NCI-H2227 (cell line): ENCODE data around the gene RBSN.

Source experiments
- DNase-seq: peaks from one replicate; lab custom pipeline; 2025; ENCODE audit not compliant: unreplicated experiment; lab: John Stamatoyannopoulos, UW

The RBSN gene

DNA sequence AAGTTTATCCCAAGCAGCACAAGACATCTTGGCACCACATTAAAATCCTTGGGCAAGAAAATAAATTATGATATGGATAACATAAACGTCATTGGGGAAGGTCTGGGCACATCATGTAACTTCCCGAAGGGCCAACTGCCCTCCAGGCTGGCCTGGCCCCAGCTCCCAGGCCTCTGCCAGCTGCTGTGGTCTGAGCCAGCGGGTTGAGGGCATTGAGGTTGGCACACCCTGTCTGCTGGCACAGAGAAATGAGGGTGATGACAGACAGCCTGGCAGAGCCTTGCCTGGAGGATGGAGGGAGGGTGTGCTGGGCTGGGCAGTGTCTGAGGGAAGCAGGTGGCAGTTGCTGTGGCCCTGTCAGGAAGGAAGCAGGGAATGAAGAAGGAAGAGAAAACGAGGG is 3.3 kb upstream of the RBSN start:
- no peak for DNase-seq

- DNase-seq, result no peak
Observed at GRCh38 chr3:15099364-15100098, 583 bp upstream of the RBSN start.

- DNase-seq, result no peak
Observed at GRCh38 chr3:15097891-15098290, 1.1 kb downstream of the RBSN start.

DNA sequence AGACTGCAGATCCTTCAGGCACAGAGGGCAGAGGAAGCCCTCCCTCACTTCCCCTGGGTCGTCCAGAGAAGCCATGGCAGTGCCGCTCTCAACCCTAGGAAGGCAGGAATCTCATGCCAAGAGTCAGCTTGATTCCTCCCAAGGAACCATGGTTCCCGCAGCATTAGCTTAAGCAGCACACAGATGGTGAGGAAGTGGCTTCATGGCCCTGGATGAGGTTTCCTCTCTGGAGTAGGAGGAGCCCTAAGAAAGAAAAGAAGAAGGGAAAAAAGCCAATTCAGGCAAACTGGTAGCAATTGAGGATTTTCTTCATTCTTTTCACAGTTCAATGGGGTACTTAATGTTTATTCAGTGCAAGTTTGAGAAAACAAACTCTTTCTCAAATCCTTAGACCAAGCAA is 2.9 kb downstream of the RBSN start:
- DNase-seq, result no peak

DNA sequence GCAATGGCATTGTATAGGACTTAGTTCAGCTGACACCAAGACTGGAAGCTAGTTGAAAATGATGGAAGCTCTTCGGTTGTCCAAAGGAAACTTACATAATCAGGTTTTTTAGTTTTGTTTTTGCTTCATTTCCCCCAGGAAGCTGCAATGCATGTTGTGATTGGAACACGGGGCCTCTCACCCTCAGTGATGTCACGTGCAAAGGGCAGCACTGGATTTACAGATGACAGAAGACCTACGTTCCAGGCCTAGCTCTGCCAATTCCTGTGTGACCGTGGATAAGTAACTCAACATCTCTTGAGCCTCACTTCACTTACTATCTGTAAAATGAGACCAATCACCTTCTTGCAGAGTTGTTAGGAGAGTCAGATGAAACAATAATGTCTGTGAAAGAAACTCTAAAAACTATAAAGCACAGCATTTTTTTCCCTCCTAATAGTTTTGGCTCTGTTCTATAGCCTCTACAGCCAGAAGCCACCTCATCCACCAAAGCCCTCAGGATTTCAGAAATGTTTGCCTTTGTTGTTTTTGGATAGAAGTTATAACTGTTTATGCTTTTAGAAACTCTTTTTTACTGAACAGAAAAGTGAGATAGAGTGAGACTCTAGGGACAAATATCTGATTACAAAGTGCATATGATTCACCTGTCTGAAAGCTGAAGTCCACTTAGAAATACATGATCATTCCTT is 4.6 kb downstream of the RBSN start:
- no peak for DNase-seq

DNA sequence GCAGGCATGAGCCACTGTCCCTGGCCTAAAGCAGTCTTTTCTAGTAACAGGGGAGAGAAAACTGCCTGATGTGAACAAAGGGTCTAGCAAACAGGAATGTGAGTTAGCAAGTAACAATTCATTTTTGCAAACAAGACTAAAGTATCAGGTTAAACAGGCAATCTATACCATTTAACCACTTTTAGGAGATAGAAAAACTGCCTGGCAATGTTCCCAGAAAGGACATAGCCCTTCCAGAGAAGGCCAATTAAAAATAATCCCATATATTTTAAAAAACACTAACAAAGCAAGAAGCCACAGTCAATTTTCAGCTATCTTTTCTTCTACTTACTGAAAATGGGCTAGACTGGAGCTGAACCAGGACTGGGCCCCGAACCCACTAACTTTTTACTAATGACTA is 6.3 kb downstream of the RBSN start:
- peak; percentile 25 for DNase-seq

DNA sequence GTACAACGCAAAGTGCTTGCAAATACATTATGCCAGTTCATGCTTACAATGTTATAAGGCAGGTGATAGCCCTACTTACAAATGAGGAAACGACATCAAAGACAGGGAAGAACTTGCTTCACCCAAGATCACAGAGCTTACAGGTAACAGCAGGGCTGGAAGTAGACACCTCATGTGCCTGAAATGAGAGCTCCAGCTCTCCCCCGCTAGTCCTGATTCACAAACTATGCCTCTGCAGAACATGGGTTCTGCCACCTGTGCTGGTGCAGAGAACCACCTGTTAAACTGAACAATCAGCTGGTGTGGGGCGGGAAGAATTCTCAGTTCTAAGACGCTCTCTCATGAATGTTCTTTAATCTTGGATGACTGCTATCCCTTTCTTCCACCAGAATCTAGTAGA is 7.4 kb downstream of the RBSN start:
- DNase-seq, result no peak

GRCh38 chr3:15089201-15089600 is 9.7 kb downstream of the RBSN start:
- DNase-seq, result no peak

DNA sequence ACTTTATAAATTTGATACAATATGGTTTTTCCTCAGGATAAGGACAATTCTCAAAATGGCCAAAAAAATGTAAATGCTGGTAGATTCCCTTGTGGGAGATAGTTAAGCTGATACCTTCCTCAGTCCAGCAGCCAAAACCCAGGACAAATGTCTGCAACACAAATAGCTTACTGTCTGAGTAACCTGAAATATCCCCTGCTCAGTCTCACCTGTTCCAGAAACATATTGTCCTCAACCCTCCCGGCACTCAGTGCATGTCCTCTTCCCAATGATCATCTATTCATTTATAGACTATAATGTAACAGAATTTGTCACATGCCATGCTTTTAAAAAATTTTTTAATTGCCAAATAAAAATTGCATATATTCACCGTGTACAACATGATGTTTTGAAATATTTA is 12.2 kb downstream of the RBSN start:
- DNase-seq, result no peak

GRCh38 chr3:15086263-15086662 is 12.7 kb downstream of the RBSN start:
- DNase-seq, result no peak

DNA sequence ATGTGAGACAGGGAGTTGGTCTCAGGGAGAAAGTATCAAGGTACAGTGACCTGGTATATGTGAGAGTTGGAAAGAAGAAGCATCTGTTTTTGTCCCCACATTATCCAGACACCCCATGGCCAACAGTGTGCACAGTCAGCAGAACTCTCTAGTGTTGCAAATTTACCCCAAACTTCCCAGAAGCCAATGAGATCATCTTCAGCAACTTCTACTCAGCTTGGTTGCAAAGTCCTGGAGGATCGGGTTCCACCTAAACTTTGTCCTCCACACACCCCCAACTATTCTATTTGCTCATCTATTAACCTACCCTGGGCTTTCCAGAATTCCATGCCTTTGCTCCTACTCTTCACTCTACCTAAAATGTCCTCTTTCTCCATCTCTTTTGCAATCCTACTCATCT is 15.7 kb downstream of the RBSN start:
- DNase-seq, result no peak

- DNase-seq, result no peak
Observed at GRCh38 chr3:15081960-15082664, 16.8 kb downstream of the RBSN start.

DNA sequence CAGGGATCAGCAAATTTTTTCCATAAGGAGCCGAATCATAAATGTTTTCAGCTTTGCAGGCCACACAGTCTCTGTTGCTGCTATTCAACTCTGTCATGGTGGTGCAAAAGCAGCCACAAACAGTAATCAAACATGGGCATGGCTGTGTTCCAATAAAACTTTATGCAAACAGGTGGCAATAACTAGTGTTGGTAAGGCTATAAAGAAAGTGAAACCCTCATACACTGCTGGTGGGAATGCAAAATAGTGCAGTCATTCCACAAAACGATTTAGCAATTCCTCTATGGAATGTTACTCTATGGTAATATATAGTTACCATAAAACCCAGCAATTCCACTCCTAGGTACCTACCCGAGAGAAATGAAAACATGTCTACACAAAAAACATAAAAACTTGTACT is 19.9 kb downstream of the RBSN start:
- no peak for DNase-seq

- no peak for DNase-seq
Observed at GRCh38 chr3:15074500-15074899, 24.4 kb downstream of the RBSN start.

DNA sequence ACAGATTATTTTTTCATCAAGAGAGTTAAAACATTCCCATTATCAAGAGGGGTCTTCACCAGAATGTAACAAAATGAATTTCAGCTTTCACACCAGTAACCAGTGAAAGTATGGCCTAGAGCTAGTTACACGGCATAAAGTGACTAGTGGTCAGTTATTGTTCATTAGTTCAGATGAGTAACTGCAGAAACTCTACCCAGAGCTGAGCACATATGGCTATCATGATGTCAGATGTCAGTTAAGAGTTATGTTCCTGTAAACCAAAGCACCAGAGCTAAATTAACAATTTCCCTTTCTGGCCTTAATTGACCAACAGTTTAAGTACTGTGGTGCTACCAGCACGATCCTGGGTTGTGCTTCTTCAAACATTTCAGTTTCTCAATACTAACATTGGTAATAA is 27.2 kb downstream of the RBSN start:
- DNase-seq, result no peak

- no peak for DNase-seq
Observed at GRCh38 chr3:15069441-15069840, 29.5 kb downstream of the RBSN start.

DNA sequence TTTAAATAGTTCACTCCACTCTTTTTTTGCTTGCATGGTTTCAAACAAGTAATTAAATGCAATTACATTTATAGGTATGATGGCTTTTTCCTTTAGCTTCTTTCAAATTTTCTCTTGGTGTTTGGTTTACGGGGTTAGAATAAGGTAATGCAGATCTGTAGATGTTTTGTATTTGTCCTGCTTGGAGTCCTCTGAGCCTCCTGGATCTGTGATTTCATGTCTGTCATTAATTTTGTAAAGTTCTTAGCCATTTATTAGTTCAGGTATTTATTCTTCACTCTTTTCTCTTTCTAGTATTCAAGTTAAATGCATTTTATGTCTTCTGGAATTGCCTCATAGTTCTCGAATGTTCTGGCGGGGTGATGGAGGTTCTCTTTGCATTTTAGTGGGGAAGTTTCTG is 32.5 kb downstream of the RBSN start:
- DNase-seq, result no peak

- no peak for DNase-seq
Observed at GRCh38 chr3:15065550-15066007, 33.4 kb downstream of the RBSN start.

- peak; percentile 90 for DNase-seq
Observed at GRCh38 chr3:15064835-15065549, 34.0 kb downstream of the RBSN start, which contains the start of gene MRPS25. Gene MRPS25 (minus strand): TSS chr3:15065315. CDS start chr3:15065194, 121 bp downstream.

DNA sequence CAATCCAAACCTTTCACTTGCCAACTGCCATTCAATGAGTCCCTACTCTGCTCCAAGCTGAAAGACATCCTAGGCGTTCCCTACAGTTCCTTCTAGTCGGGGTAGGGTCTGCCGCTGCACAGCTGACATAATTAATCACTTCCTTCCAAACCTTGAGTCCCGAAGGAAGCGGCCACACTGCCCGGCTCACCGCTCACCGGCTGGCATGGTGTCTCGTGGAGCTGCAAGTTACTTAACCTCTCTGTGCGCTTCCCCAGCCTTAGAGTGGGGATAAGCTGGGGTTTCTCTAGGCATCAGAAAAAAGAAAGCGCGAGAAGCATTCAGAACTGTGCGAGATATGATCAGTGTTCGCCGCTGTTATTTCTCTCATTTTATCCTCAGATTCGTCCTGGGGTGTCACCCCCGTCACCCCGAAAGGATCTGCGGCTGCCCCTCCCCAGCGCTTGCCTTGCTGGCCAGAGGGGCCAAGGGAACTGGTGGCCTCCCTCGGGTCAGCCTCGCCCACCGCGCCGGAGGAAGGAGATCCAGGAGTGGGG is 34.6 kb downstream of the RBSN start:
- DNase-seq, result peak; percentile 2

DNA sequence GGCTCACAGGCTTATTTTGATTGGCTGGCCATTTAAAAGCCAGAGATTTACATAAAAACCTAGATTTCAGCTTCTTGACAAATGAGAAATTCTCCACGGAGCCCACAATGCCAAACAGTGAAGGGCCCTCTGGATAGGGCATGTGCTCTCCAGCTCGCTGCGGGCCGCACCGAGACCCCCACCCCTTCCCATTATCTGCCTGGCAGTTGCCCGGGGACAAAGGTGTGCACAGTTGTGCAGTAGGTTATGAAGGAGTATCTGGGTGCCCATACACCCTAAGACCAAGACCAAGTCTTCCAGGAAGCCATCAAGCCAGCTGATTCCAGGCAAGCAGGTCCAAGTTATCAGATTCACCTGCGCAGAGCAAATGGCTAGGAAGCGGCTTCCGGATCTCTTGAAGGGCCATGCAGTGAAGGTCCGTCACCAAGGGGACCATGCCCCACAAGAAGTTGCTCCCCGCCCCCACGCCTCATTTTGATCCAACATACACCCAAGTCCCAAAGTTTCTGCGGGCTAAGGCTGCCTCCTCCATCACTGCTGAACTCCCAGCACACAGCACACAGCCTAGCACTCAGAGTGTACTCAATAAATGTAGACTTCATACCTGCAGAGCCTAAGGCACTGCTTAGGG is 35.2 kb downstream of the RBSN start:
- DNase-seq, result no peak
